Adipocyte (in vitro differentiated cells): ENCODE measurements around the gene LIPG.
A peak's percentile ranks its signal among the peaks of the same experiment; 100 is the strongest.
"Not testable (repeated sequence)": the region's sequence is repeated elsewhere in the genome, so short reads cannot be mapped to it uniquely, and the experiment has no call there.

Experiments
- DNase-seq: peaks from one replicate; pipeline ENCODE4 v3.0.0-alpha.2; 2015; ENCODE audit warnings: low read depth
- H3K27me3 ChIP-seq: replicated peaks from 2 replicates; pipeline ENCODE4 v1.7.0; 2013; ENCODE audit warnings: mild to moderate bottlenecking, low read length, moderate library complexity; ENCODE audit not compliant: control insufficient read depth, insufficient read depth
- H3K36me3 ChIP-seq: 2 replicates; pipeline ENCODE4 v1.7.0; 2013; ENCODE audit warnings: low read length, mild to moderate bottlenecking, moderate library complexity; ENCODE audit not compliant: control insufficient read depth, insufficient read depth, severe bottlenecking
- H3K4me1 ChIP-seq: 2 replicates; pipeline ENCODE4 v1.7.0; 2013; ENCODE audit warnings: mild to moderate bottlenecking, low read length, moderate library complexity; ENCODE audit not compliant: control insufficient read depth, insufficient read depth
- H3K4me3 ChIP-seq: 2 replicates; pipeline ENCODE4 v1.7.0; 2013; ENCODE audit warnings: mild to moderate bottlenecking, low read length, moderate library complexity
- H3K9ac ChIP-seq: 2 replicates; pipeline ENCODE4 v1.7.0; 2013; ENCODE audit warnings: mild to moderate bottlenecking, low read length, moderate library complexity
- H3K9me3 ChIP-seq: 2 replicates; pipeline ENCODE4 v1.7.0; 2013; ENCODE audit warnings: mild to moderate bottlenecking, low read length, moderate library complexity; ENCODE audit not compliant: control insufficient read depth

LIPG gene

DNA sequence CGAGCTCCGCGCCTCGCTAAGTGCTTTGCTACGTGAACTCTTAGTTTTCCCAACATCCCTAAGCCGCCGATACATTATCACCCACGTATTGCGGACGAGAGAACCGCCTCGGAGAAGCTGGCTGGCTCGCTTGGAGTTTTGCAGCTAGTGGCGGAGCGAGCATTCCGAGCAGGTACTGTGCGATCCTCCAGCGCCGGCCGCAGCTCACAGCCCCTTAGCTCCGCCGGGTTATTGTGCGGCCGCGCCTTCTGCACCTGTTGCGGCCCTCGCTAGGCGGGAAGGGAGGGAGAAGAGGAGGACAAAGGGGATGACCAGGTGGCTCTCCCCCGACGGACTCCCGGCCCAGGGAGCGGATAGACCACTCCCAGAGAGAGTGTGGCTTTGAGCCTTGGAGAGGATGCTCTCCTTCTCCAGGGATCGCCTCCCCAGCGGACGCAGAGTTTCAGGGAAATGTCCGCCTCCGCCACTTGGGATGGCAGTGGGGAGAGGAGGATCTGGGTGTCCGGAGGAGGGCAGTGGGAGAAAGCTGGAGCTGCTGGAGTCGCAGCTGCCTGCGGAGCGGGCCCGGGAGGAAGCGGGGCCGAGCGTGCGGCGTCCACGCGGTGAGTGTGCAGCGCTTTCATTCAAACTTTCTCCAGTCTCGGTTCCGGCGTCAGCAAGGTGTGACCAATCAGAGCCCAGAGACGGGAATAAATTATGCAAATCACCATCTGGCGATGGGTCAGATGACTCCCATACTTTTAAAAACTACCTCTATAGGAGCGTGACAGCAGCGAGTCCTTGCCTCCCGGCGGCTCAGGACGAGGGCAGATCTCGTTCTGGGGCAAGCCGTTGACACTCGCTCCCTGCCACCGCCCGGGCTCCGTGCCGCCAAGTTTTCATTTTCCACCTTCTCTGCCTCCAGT, at the start of gene LIPG:
Gene LIPG, plus strand, starts transcription at position 769 of the 905 bp plus-strand sequence. CDS start 252 bp downstream, outside the sequence.
- Histone ChIP-seq H3K4me1 (peaks cover 27% of the 10 kb centered on the region), H3K36me3 (no peaks in the 10 kb centered on the region), H3K9me3 (no peaks in the 10 kb centered on the region), H3K4me3 (peak within 1 kb of the TSS; percentile 71), H3K9ac (no peak within 1 kb of the TSS), H3K27me3 (peaks cover 16% of the 10 kb centered on the region)
- peak; percentile 50 for DNase-seq

DNA sequence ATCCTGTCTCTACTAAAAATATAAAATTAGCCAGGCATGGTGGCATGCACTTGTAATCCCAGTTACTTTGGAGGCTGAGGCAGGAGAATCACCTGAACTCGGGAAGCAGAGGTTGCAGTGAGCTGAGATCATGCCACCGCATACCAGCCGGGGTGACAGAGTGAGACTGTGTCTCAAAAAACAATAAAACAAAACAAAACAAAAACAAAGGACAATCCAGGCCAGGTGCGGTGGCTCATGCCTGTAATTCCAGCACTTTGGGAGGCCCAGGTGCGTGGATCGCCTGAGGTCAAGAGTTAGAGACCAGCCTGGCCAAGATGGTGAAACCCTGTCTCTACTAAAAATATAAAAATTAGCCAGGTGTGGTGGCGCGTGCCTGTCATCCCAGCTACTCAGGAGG, 49.0 kb upstream of the LIPG start:
- DNase-seq, H3K4me3 ChIP-seq, H3K27me3 ChIP-seq, H3K9ac ChIP-seq, H3K4me1 ChIP-seq, H3K36me3 ChIP-seq, H3K9me3 ChIP-seq: not testable (repeated sequence)

DNA sequence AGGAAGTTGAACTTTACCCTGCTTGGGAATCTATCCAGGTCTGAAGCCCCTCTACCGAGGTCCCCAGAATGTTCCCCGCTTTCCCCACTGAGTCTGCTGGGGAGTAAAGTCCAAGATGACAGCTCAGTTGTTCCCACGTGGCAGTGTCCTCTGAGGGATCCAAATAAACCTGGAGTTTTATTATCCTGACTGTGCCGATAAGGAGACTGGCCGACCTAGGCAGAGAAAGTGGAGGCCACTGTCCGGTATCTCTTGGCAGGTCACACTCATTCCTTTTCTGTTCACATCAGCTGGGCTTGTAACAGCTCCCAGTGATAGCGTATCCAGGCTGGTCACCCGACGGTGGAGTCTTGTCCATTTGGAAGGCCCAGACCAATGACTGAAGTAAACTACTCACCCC, 47.3 kb upstream of the LIPG start:
- Histone ChIP-seq H3K36me3 (no peaks in the 10 kb centered on the region), H3K9ac (no peak overlapping the region), H3K4me3 (no peak overlapping the region), H3K9me3 (no peaks in the 10 kb centered on the region), H3K4me1 (no peaks in the 10 kb centered on the region), H3K27me3 (no peaks in the 10 kb centered on the region)
- no peak for DNase-seq

DNA sequence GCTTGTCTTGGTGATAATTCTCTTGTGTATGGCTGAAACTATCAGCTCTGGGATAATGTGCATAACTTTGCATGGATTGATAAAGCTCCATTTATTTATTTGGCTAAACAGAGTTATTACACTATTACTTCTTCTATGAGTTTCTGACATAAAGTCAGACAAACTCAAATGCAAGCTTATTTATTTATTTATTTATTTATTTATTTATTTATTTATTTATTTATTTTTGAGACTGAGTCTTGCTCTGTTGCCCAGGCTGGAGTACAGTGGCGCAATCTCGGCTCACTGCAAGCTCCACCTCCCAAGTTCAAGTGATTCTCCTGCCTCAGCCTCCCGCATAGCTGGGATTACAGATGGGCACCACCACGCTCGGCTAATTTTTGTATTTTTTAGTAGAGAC, 46.9 kb upstream of the LIPG start:
- not testable (repeated sequence) for H3K9ac ChIP-seq, H3K4me1 ChIP-seq, DNase-seq, H3K4me3 ChIP-seq, H3K27me3 ChIP-seq, H3K9me3 ChIP-seq, H3K36me3 ChIP-seq

DNA sequence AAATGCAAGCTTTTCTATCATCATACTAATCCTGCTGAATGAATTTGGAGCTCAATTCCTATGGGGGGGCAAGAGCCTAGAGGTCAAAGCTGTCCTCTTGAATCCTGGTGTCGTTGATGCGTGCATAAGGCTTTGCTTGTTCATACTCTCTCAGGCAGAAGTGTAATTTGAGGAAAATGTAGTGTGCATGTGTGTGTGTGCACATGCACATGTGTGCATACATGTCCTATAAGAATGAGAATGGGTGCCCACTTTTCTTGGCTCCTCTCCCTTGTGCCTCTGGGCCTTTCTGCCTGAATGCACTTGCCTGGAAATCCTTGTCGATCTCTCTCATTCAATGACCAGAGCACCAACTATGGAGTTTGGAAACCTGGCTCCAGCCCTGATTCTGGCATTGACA, 46.3 kb upstream of the LIPG start:
- no peaks in the 10 kb centered on the region for H3K4me1 ChIP-seq
- no peaks in the 10 kb centered on the region for H3K9me3 ChIP-seq
- H3K9ac ChIP-seq, result no peak overlapping the region
- H3K36me3 ChIP-seq, result no peaks in the 10 kb centered on the region
- no peak overlapping the region for H3K4me3 ChIP-seq
- no peak for DNase-seq
- H3K27me3 ChIP-seq, result no peaks in the 10 kb centered on the region

DNA sequence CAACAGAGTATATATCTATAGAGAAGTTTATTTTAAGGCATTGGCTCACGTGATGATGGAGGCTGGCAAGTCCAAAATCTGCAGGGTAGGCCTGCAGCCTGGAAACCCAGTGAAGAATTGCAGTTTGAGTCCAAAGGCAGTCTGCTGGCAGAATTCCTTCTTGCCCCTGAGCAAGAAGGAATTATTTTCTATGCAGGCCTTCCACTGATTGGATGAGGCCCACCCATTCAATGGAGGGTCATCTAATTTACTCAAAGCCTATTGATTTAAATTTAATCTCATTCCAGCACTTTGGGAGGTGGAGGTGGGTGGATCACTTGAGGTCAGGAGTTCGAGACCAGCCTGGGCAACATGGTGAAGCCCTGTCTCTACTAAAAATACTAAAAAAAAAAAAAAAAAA, 44.4 kb upstream of the LIPG start:
- Histone ChIP-seq H3K4me1 (no peaks in the 10 kb centered on the region), H3K9me3 (no peaks in the 10 kb centered on the region), H3K27me3 (no peaks in the 10 kb centered on the region), H3K9ac (no peak overlapping the region), H3K36me3 (no peaks in the 10 kb centered on the region), H3K4me3 (no peak overlapping the region)
- DNase-seq, result no peak

DNA sequence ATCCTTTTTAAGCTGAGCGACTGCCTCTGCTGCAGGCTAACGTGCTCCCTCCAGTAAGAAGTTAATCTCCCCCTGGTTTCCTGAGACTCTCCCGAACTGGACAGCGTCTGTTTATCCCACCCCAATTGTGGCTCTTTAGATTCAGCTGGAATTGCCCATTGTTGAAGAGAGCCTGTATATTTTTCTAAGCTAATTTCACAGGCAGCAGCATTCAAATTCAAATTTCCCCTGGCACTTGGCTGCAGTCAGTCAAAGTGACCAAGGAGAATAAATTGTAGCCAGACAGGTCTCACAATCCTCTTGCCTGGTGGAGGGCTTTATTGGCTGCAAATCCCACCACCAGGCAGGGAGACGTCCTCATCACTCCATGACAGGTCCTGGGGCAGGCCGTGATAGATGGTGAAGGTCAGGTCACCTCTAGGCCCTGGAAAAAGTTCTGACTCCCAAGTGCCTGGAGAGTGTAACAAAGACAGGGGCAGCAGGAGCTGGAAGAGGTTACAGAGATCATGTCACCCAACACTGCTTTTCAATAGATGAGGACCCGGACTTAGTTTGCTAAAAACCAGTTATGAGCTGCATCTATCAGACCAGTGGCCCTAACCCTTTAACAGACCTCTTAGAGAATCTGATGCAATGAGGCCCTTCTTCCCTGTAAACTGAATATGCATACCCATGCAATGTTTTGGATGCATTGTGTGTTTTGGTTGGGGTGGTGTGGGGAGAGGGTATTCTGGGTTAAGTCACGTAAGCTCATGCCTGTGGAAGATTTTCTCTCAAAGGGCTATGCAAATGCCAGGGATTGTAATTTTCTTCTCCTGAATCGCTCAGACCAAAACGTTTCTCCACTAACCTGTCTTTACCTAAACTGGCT, 42.5 kb upstream of the LIPG start:
- H3K9me3 ChIP-seq, result no peaks in the 10 kb centered on the region
- peak; percentile 18 for DNase-seq

DNA sequence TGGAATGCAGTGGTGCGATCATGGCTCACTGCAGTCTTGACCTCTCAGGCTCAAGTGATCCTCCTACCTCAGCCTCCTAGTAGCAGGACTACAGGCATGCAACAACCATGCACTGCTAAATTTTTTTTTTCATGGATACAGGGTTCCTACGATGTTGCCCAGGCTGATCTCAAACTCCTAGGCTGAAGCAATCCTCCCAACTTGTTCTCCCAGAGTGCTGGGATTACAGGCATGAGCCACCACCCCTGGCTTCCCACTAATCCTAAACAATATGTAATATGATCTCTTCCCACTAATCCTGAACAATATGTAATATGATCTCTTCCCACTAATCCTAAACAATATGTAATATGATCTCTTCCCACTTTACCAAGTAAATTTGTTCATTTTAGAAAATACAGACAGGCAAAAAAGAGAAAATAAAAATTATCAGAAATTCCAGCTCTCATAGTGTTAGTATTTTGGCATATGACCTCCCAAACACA, 41.2 kb upstream of the LIPG start:
- DNase-seq, result peak; percentile 12
- no peaks in the 10 kb centered on the region for H3K9me3 ChIP-seq
- H3K4me1 ChIP-seq, result no peaks in the 10 kb centered on the region

More for the DNA sequence above, 42.5 kb upstream of the LIPG start:
- no peaks in the 10 kb centered on the region for H3K36me3 ChIP-seq
- H3K9ac ChIP-seq, result no peak overlapping the region
- no peaks in the 10 kb centered on the region for H3K4me1 ChIP-seq
- H3K27me3 ChIP-seq, result no peaks in the 10 kb centered on the region
- H3K4me3 ChIP-seq, result no peak overlapping the region

DNA sequence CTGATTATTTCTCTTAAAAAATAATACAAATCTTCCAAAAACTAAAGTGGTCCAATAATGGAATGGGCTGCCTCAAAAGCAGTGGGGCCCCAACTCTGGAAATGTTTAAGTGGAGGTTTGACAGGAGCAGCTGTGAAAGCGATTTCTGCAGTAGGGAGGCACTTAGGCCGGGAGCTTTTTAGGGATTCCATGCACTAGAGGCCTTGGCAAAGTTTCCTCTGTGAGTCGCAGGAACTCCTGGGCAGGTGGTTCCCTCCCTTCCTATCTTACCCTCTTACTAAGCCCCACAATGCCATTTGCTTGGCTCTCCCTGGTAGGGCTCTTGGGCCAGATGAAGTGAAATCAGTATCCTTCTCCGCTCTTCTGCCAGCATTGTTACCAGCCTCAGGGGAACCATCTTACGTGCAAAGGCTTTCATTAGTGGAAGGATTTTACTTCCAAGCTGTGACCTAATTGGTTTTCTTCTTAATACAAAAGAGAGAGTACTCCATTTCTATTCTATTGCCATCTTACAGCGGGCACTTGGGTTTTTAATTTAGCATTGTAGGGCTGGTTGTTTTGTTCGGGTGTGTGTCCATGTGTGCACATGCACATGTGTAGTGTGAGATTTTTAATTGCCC, 40.5 kb upstream of the LIPG start:
- no peaks in the 10 kb centered on the region for H3K4me1 ChIP-seq
- H3K9me3 ChIP-seq, result no peaks in the 10 kb centered on the region
- no peaks in the 10 kb centered on the region for H3K36me3 ChIP-seq
- H3K4me3 ChIP-seq, result no peak overlapping the region
- H3K9ac ChIP-seq, result no peak overlapping the region
- no peak for DNase-seq
- no peaks in the 10 kb centered on the region for H3K27me3 ChIP-seq

More for the DNA sequence above, 41.2 kb upstream of the LIPG start:
- Histone ChIP-seq H3K36me3 (no peaks in the 10 kb centered on the region), H3K27me3 (no peaks in the 10 kb centered on the region), H3K9ac (no peak overlapping the region), H3K4me3 (no peak overlapping the region)

DNA sequence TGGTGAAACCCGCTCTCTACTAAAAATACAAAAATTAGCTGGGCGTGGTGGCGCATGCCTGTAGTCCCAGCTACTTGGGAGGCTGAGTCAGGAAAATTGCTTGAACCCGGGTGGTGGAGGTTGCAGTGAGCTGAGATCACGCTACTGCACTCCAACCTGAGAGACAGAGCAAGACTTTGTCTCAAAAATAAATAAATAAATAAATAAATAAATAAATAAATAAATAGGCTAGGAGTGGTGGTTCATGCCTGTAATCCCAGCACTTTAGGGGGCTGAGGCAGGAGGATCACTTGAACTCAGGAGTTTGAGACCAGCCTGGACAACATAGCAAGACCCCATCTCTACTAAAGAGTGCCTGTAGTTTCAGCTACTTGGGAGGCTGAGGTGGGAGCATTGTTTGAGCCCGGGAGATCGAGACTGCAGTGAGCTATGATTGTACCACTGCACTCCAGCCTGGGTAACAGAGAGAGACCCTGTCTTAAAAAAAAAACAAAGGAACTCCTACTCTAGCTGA, 38.2 kb upstream of the LIPG start:
- not testable (repeated sequence) for H3K4me3 ChIP-seq, H3K36me3 ChIP-seq, H3K9ac ChIP-seq, H3K9me3 ChIP-seq, H3K4me1 ChIP-seq, DNase-seq, H3K27me3 ChIP-seq

DNA sequence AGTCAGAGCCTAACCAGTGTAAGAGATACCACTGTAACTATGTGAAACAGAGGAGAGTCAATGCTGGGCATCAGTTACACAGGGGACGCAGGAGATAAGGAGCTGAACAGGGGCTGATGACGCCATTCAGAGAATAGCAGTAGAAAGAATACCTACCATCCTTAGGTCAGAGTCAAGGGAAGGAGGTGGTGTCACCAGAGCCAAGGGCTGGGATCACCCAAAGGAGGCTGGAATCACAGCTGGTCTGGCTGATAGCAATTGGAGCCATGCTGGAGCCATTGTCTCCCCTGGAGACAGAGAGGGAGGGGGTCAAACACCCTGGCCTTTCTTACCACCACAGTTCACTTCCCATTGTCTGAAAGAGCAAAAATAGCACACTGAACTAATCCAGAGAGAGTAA, 37.5 kb upstream of the LIPG start:
- Histone ChIP-seq H3K4me1 (no peaks in the 10 kb centered on the region), H3K4me3 (no peak overlapping the region), H3K9ac (no peak overlapping the region), H3K27me3 (peaks cover 1% of the 10 kb centered on the region), H3K36me3 (no peaks in the 10 kb centered on the region), H3K9me3 (no peaks in the 10 kb centered on the region)
- DNase-seq, result no peak
